Fibroblast of the aortic adventitia (primary cell): Measurements from ENCODE around the gene TMEM223. TPM values are rescaled to one million over a fixed set of nuclear protein-coding genes. Genes with fewer than 3 reads are reported as not detected.
A peak's percentile ranks its signal among the peaks of the same experiment; 100 is the strongest.

Experiments
- DNase-seq: peaks from one replicate; pipeline ENCODE4 v3.0.0-alpha.2; 2010; ENCODE audit warnings: low read depth
- H3K4me3 ChIP-seq: 2 replicates; pipeline ENCODE4 v1.5.1; 2011; ENCODE audit warnings: low read depth, mild to moderate bottlenecking, control low read depth, low read length, moderate library complexity
- CTCF ChIP-seq: IDR thresholded peaks from 2 replicates; pipeline ENCODE4 v1.5.1; 2011; ENCODE audit warnings: mild to moderate bottlenecking, low read length, control low read depth, inconsistent platforms; ENCODE audit not compliant: insufficient read depth
- total RNA-seq: library from RNA; depleted of rRNA; stranded (reverse); fragments of >200 nt; gene quantifications from 2 replicates; pipeline ENCODE4 v1.2.3, GENCODE V29; 2012; ENCODE audit warnings: low replicate concordance

Gene TMEM223
- total RNA-seq, 1 donor, result 14.7 TPM

GRCh38 chr11:62796281-62796680 lies 4.5 kb upstream of the TMEM223 start:
- no peak overlapping the region for H3K4me3 ChIP-seq
- DNase-seq, result no peak
- no peak for TF ChIP-seq CTCF

GRCh38 chr11:62794201-62794775 lies 2.5 kb upstream of the TMEM223 start:
- no peak for DNase-seq
- no peak for TF ChIP-seq CTCF

GRCh38 chr11:62792202-62792575 lies 383 bp upstream of the TMEM223 start:
- TF ChIP-seq CTCF, result no peak
- H3K4me3 ChIP-seq, result peak overlapping the region; percentile 19
- no peak for DNase-seq

More at GRCh38 chr11:62794201-62794775, 2.5 kb upstream of the TMEM223 start:
- H3K4me3 ChIP-seq, result no peak overlapping the region

GRCh38 chr11:62789576-62789975 lies 2.2 kb downstream of the TMEM223 start:
- no peak overlapping the region for H3K4me3 ChIP-seq
- TF ChIP-seq CTCF, result no peak
- no peak for DNase-seq

GRCh38 chr11:62788991-62789390 lies 2.8 kb downstream of the TMEM223 start:
- no peak for DNase-seq
- TF ChIP-seq CTCF, result no peak
- H3K4me3 ChIP-seq, result no peak overlapping the region

GRCh38 chr11:62787005-62787759 lies 4.6 kb downstream of the TMEM223 start, which contains the start of gene TMEM179B:
TMEM179B (plus strand) TSS chr11:62787402; CDS start chr11:62787432, 30 bp downstream.
- peak; percentile 61 for TF ChIP-seq CTCF
- H3K4me3 ChIP-seq, result peak within 1 kb of the TSS; percentile 95
- peak; percentile 97 for DNase-seq
